SK-N-SH treated with all-trans-retinoic acid at 6 μM for 48 hours (cell line): ENCODE measurements around the gene PEX26.

ENCODE experiments used
- ATAC-seq: fragments of 200-7000 bp; cut with Tn5 transposase; 3 replicates; pipeline ENCODE4 v1.9.1; 2020; ENCODE audit warnings: mild to moderate bottlenecking, moderate library complexity
- ARNTL ChIP-seq: fragments of 450-650 bp; formaldehyde crosslinking; IDR thresholded peaks from 2 replicates; pipeline ENCODE4 v1.5.0; 2020; ENCODE audit warnings: low read depth, mild to moderate bottlenecking, moderate library complexity, borderline replicate concordance
- BACH2 ChIP-seq: fragments of 250-450 bp; sonication (Bioruptor Pico); IDR thresholded peaks from 2 replicates; pipeline ENCODE4 v1.9.0; 2021; ENCODE audit warnings: mild to moderate bottlenecking, borderline replicate concordance
- CREB5 ChIP-seq: fragments of 250-450 bp; sonication (Bioruptor Pico); IDR thresholded peaks from 2 replicates; pipeline ENCODE4 v1.5.1; 2020; ENCODE audit warnings: low read depth, mild to moderate bottlenecking, moderate library complexity
- CSDC2 ChIP-seq: fragments of 250-450 bp; sonication (Bioruptor Pico); IDR thresholded peaks from 2 replicates; pipeline ENCODE4 v1.5.0; 2020; ENCODE audit warnings: mild to moderate bottlenecking, moderate library complexity
- CSRNP3 ChIP-seq: fragments of 250-450 bp; sonication (Bioruptor Pico); IDR thresholded peaks from 2 replicates; pipeline ENCODE4 v1.5.1; 2021; ENCODE audit warnings: mild to moderate bottlenecking, moderate library complexity
- ESRRG ChIP-seq: fragments of 250-450 bp; sonication (Bioruptor Pico); IDR thresholded peaks from 2 replicates; pipeline ENCODE4 v1.6.1; 2021; ENCODE audit warnings: mild to moderate bottlenecking
- GLIS3 ChIP-seq: fragments of 250-450 bp; sonication (Bioruptor Pico); IDR thresholded peaks from 2 replicates; pipeline ENCODE4 v1.5.0; 2020; ENCODE audit warnings: mild to moderate bottlenecking, moderate library complexity
- ISL1 ChIP-seq: fragments of 250-450 bp; sonication (Bioruptor Pico); IDR thresholded peaks from 2 replicates; pipeline ENCODE4 v2.1.2; 2022; ENCODE audit warnings: mild to moderate bottlenecking, moderate library complexity
- OSR1 ChIP-seq: fragments of 250-450 bp; sonication (Bioruptor Pico); IDR thresholded peaks from 2 replicates; pipeline ENCODE4 v1.8.0; 2022; ENCODE audit warnings: moderate library complexity, mild to moderate bottlenecking, inconsistent platforms
- PATZ1 ChIP-seq: fragments of 250-450 bp; sonication (Bioruptor Pico); IDR thresholded peaks from 2 replicates; pipeline ENCODE4 v1.8.0; 2020; ENCODE audit warnings: mild to moderate bottlenecking, moderate library complexity, borderline replicate concordance
- POU6F1 ChIP-seq: fragments of 250-450 bp; sonication (Bioruptor Pico); IDR thresholded peaks from 2 replicates; pipeline ENCODE4 v1.8.0; 2021; ENCODE audit warnings: low read depth, mild to moderate bottlenecking, moderate library complexity, borderline replicate concordance
- RARB ChIP-seq: fragments of 250-450 bp; sonication (Bioruptor Pico); IDR thresholded peaks from 2 replicates; pipeline ENCODE4 v1.8.0; 2021; ENCODE audit warnings: mild to moderate bottlenecking, moderate library complexity
- SNAI2 ChIP-seq: fragments of 250-450 bp; sonication (Bioruptor Pico); IDR thresholded peaks from 2 replicates; pipeline ENCODE4 v1.5.0; 2020; ENCODE audit warnings: mild to moderate bottlenecking, moderate library complexity
- TOX ChIP-seq: fragments of 250-450 bp; sonication (Bioruptor Pico); IDR thresholded peaks from 2 replicates; pipeline ENCODE4 v1.8.0; 2021; ENCODE audit warnings: mild to moderate bottlenecking, moderate library complexity, borderline replicate concordance
- ZC3H10 ChIP-seq: fragments of 250-450 bp; sonication (Bioruptor Pico); IDR thresholded peaks from 2 replicates; pipeline ENCODE4 v1.5.1; 2021; ENCODE audit warnings: mild to moderate bottlenecking, moderate library complexity
- ZFP3 ChIP-seq: fragments of 250-450 bp; sonication (Bioruptor Pico); IDR thresholded peaks from 2 replicates; pipeline ENCODE4 v1.5.0; 2020; ENCODE audit warnings: mild to moderate bottlenecking, moderate library complexity
- ZNF565 ChIP-seq: fragments of 450-650 bp; formaldehyde crosslinking; conservative IDR thresholded peaks from 2 replicates; pipeline ENCODE4 v1.5.0; 2020; ENCODE audit warnings: low read depth, mild to moderate bottlenecking, moderate library complexity
- ZNF70 ChIP-seq: fragments of 450-650 bp; formaldehyde crosslinking; IDR thresholded peaks from 2 replicates; pipeline ENCODE4 v1.5.0; 2020; ENCODE audit warnings: mild to moderate bottlenecking, moderate library complexity
- ZNF8 ChIP-seq: fragments of 450-650 bp; formaldehyde crosslinking; IDR thresholded peaks from 2 replicates; pipeline ENCODE4 v1.5.0; 2020; ENCODE audit warnings: mild to moderate bottlenecking, moderate library complexity

The PEX26 gene

GRCh38 chr22:18095101-18095805, 17.5 kb downstream of the PEX26 start:
- no peak for TF ChIP-seq TOX (CRISPR knock-in tag)
- TF ChIP-seq ZFP3 (CRISPR knock-in tag) = no peak
- no peak for TF ChIP-seq SNAI2
- TF ChIP-seq ZC3H10 (CRISPR knock-in tag) = no peak
- no peak for TF ChIP-seq ZNF70 (CRISPR knock-in tag)
- TF ChIP-seq BACH2 (CRISPR knock-in tag) = no peak
- TF ChIP-seq ESRRG (CRISPR knock-in tag) = no peak
- TF ChIP-seq, all 23 proteins: peak for 0

GRCh38 chr22:18096823-18097222, 19.0 kb downstream of the PEX26 start:
- ATAC-seq = no peak
- no peak for TF ChIP-seq OSR1 (CRISPR knock-in tag)
- TF ChIP-seq BACH2 (CRISPR knock-in tag) = no peak
- TF ChIP-seq ZNF565 (CRISPR knock-in tag) = no peak
- TF ChIP-seq ESRRG (CRISPR knock-in tag) = no peak
- TF ChIP-seq ZNF8 (CRISPR knock-in tag) = no peak

More at GRCh38 chr22:18095101-18095805, 17.5 kb downstream of the PEX26 start:
- ATAC-seq = no peak

GRCh38 chr22:18100781-18101180, 23.0 kb downstream of the PEX26 start:
- ATAC-seq = no peak
- TF ChIP-seq GLIS3 (no peak), CSRNP3 (no peak), POU6F1 (CRISPR knock-in tag) (no peak), ZNF70 (CRISPR knock-in tag) (no peak), CSDC2 (CRISPR knock-in tag) (no peak), RARB (no peak), ZNF565 (CRISPR knock-in tag) (no peak), ISL1 (CRISPR knock-in tag) (no peak), TOX (CRISPR knock-in tag) (no peak), CREB5 (CRISPR knock-in tag) (no peak), OSR1 (CRISPR knock-in tag) (no peak), BACH2 (CRISPR knock-in tag) (no peak), PATZ1 (CRISPR knock-in tag) (no peak)
- TF ChIP-seq, all 23 proteins: peak for 0

GRCh38 chr22:18101536-18101935, 23.7 kb downstream of the PEX26 start:
- TF ChIP-seq RARB (no peak), CREB5 (CRISPR knock-in tag) (no peak), TOX (CRISPR knock-in tag) (no peak), ZNF8 (CRISPR knock-in tag) (no peak), CSRNP3 (no peak), OSR1 (CRISPR knock-in tag) (no peak), ESRRG (CRISPR knock-in tag) (no peak), ARNTL (CRISPR knock-in tag) (no peak)
- TF ChIP-seq, all 23 proteins: peak for 0
- no peak for ATAC-seq
